NOMO-1 treated with dmso at 0.1 percent for 144 hours (cell line): ENCODE measurements around the gene FGF12.

Experiments used
- DNase-seq: peaks from one replicate; lab custom pipeline; 2025; ENCODE audit not compliant: unreplicated experiment; lab: John Stamatoyannopoulos, UW

FGF12 gene

GRCh38 chr3:192365571-192365970 is 361.8 kb downstream of the FGF12 start:
- no peak for DNase-seq

GRCh38 chr3:192364316-192364715 is 363.0 kb downstream of the FGF12 start:
- no peak for DNase-seq

GRCh38 chr3:192354687-192355086 is 372.7 kb downstream of the FGF12 start:
- no peak for DNase-seq

GRCh38 chr3:192352142-192352541 is 375.2 kb downstream of the FGF12 start:
- DNase-seq = no peak

GRCh38 chr3:192351441-192351840 is 375.9 kb downstream of the FGF12 start:
- no peak for DNase-seq

GRCh38 chr3:192340031-192340430 is 387.3 kb downstream of the FGF12 start:
- no peak for DNase-seq

GRCh38 chr3:192339214-192339613 is 388.1 kb downstream of the FGF12 start:
- DNase-seq = no peak

GRCh38 chr3:192336286-192336685 is 391.1 kb downstream of the FGF12 start:
- DNase-seq = no peak

GRCh38 chr3:192332386-192333291 is 394.7 kb downstream of the FGF12 start:
- DNase-seq = no peak

- no peak for DNase-seq
Observed at GRCh38 chr3:192331749-192332385, 395.5 kb downstream of the FGF12 start.

GRCh38 chr3:192326656-192327055 is 400.7 kb downstream of the FGF12 start:
- no peak for DNase-seq

- no peak for DNase-seq
Observed at GRCh38 chr3:192317564-192317963, 409.8 kb downstream of the FGF12 start.

- no peak for DNase-seq
Observed at GRCh38 chr3:192313605-192314004, 413.7 kb downstream of the FGF12 start.

- DNase-seq = no peak
Observed at GRCh38 chr3:192307631-192308030, 419.7 kb downstream of the FGF12 start.

- DNase-seq = no peak
Observed at GRCh38 chr3:192303235-192303634, 424.1 kb downstream of the FGF12 start.

GRCh38 chr3:192302721-192303120 is 424.6 kb downstream of the FGF12 start:
- no peak for DNase-seq

GRCh38 chr3:192299921-192300320 is 427.4 kb downstream of the FGF12 start:
- no peak for DNase-seq

- DNase-seq = no peak
Observed at GRCh38 chr3:192296845-192297244, 430.5 kb downstream of the FGF12 start.

GRCh38 chr3:192284443-192285072 is 442.8 kb downstream of the FGF12 start:
- DNase-seq = no peak

GRCh38 chr3:192281207-192281880 is 446.0 kb downstream of the FGF12 start:
- no peak for DNase-seq

- DNase-seq = no peak
Observed at GRCh38 chr3:192279664-192280063, 447.7 kb downstream of the FGF12 start.
